NCI-H510A treated with DMSO at 0.1 percent for 48 hours (cell line): ENCODE data around the gene CFAP141.
"Not testable (repeated sequence)": the region's sequence is repeated elsewhere in the genome, so short reads cannot be mapped to it uniquely, and the experiment has no call there.

Source experiments
- DNase-seq: peaks from one replicate; lab custom pipeline; 2025; lab: John Stamatoyannopoulos, UW

Gene CFAP141

DNA sequence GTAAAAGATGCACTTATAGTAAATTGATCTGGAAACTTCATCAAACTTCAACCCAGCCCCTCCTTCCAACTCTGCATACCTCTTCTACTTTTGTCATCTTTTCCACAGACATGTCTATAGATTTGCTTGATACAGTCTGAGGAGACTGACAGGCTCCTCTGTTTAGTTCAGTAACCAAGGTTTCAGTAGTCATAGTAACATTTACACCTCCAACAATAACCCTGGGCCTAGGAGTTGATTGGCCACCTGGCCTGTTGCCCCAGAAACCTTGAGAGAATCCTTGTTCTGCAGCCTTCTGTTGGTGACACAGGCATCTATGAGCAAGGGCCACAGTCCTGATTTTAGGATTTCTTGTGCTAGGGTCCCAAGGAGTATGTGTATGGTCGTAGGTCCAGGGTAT, at the start of gene CFAP141:
Gene CFAP141, minus strand, starts transcription at position 138 of the 400 bp plus-strand sequence. Its CDS starts 26 bp downstream, at position 112.
- no peak for DNase-seq

DNA sequence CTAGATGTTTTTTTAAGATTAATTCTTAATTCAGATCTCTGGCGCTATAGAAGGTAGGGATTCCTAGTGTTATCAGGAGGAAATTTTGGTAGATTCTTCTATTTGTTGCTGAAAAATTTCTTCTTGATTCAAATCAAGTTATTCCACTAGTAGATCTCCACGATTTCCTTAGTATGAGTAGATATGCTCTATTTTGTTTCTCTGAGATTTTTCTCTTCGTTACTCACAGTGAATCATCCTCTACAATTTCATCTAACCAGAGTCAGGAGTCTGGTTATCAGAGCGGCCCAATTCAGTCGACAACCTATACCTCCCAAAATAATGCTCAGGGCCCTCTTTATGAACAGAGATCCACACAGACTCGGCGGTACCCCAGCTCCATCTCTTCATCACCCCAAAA, 47.5 kb upstream of the CFAP141 start:
- no peak for DNase-seq

DNA sequence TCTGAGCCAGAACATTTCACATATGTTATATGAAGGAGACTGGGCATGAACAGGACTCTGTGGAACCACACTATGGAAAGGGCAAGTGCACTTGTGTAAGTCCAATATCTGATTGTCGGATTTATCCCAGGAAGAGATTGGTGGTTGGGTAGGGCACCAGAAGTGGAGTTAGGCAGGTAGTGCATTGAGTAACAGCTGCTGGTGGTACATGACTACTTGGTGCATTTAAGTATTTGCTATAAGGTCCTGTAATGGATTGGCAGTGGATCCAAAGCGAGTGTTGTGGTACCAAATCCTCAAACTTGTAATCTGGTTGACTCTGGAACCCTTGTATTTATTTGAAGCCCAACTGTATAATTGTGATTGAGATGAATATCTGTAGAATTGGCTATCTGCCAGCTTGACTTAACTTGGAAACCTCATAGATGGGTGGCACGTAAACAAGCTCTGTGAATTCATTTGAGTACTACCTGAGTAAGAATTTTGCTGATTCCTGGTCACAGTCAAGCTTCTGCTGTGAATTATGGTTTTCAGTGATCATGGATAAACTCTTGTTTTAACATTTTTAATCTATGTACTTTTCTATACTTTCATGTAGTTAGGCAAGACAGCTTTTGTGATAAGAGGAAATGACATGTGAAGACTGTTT, 35.7 kb upstream of the CFAP141 start:
- no peak for DNase-seq

DNA sequence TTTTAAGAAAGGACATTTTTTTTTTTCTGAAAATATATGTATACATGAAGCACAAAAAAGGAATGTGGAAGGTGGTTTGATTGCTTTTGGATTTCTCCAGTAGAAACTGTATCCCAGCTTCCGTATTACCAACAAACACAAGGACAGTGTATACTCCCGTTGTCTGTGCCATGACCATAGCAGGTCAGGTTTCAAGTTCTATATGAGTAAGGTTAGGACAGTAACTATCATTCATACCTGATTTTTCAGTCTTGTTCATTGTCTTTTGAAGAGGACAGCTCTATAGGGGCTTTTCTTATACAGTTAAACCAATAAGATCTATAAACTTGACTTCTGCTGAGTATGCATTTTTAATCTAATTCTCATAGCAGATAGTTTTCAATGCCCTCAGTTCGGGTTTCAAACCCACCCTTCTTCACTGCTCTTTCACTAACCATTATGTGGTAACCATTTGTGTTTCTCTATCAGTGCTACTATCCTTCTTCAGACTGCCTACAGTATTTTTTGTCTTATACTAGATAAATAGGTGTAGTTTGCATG, 34.2 kb upstream of the CFAP141 start:
- no peak for DNase-seq

DNA sequence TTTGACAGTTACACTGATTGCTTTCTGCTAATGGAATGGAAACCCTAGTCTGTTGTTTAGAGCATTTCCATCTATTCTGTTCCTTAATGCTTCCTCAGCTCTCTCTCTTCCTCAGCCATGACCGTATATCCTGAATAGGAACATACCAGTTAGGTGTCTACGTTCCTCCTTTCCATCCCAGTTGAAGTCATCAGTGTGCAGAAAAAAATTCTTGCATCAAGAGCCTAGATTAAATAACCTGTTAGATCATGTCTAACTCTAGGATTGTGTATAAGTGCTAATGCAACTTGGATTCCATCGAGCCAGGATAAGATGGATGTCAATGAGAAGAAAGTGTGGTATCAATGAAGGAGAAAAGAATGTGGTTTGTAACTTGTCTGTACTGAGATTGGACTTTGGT, 33.4 kb upstream of the CFAP141 start:
- no peak for DNase-seq

DNA sequence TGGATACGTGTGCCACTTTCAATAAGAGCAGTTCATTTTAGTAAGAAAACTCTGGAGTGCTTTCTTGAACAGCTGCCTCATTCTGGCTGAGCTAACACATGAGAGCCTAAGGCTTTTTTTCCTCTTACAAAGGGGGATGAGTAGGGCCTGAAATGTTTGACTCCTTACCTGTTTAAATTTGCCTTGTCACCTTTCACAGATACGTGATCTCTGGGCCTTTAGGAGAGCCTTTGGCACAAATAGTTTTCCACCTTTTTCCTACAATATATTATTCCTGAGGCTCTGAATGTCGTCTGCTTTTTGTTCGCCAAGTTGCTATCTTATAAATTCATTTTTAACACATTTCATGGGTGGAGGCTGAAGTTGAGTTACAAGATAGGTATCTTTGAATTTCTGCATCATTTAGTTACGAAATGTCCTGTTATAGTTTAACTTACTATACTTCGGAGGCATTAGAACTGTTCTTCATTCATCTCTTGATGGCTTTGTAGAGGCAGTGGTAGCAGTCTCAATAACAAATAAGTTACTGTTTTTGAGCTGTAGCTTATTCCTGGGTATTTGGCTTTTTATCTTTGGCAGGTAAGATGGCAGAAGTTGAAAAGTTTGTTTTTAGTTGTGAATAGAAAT, 31.9 kb upstream of the CFAP141 start:
- no peak for DNase-seq

DNA sequence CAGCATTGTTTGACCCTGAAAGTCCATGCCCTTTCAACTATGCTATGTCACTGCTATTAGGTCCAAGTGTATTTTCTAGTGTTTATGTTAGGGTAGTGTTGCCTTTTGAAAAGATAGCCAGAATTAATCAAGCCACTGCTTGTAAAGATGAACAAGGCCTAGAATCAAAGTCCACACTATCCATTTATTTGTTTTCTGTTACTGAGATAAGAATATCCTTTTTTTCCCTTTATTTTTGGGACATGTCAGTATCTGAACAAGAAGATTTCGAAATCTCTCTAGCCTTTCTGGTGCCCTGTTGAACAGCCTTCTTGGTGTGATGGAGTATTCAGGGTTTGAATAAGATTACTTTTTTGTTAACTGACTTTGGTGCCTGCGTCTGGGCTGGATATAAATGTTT, 31.3 kb upstream of the CFAP141 start:
- DNase-seq, result no peak

DNA sequence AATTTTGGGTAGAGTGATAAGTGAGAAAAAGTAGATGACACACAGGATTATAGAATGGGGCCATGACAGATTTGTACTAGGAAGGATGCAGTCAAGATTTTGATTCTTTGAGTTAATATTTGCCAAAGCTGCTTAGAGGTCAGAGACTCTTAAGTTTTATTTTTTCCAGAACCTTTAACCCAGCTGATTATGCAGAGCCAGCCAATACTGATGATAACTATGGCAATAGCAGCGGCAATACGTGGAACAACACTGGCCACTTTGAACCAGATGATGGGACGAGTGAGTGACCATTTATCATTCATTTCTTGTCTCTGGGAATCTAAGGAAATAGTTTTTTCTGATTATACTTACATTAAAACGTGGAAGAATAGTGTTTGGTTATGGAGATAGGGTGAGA, 30.7 kb upstream of the CFAP141 start:
- no peak for DNase-seq

DNA sequence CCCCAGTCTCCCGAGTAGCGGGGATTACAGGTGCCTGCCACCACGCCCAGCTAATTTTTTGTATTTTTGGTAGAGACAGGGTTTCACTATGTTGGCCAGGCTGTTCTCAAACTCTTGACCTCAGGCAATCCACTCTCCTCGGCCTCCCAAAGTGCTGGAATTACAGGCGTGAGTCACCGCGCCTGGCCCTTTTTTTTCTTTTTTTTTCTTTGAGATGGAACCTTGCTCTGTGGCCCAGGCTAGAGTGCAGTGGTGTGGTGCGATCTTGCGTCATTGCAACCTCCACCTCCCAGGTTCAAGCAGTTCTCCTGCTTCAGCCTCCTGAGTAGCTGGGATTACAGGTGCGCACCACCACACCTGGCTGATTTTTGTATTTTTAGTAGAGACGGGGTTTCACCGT, 27.0 kb upstream of the CFAP141 start:
- not testable (repeated sequence) for DNase-seq

DNA sequence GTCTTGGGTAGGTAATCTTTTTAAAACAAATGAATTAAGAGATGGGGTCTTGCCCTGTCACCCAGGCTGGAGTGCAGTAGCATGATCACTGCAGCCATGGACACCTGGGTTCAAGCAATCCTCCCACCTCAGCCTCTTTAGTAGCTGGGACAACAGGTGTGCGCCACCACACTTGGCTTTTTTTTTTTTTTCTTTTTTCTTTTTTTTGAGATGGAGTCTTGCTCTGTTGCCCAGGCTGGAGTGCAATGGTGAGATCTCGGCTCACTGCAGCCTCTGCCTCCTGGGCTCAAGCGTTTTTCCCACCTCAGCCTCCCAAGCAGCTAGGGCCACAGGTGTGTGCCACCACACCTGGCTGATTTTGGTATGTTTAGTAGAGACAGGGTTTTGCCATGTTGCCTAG, 25.0 kb upstream of the CFAP141 start:
- DNase-seq, result not testable (repeated sequence)

DNA sequence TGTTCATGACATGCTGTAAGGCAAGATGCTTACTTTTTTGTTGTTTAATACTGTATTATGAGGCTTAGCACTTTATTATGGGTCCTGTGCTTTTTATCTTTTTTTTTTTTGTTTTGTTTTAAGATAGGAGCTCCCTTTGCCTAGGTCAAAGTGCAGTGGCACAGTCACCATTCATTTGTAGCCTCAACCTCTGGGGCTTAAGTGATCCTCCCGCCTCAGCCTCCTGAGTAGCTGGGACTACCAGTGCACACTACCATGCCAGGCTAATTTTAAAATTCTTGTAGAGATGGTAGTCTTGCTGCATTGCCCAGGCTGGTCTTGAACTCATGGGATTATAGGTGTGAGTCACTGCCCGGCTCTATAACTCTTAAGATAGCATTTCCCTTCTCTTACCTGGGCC, 19.2 kb upstream of the CFAP141 start:
- DNase-seq, result no peak

DNA sequence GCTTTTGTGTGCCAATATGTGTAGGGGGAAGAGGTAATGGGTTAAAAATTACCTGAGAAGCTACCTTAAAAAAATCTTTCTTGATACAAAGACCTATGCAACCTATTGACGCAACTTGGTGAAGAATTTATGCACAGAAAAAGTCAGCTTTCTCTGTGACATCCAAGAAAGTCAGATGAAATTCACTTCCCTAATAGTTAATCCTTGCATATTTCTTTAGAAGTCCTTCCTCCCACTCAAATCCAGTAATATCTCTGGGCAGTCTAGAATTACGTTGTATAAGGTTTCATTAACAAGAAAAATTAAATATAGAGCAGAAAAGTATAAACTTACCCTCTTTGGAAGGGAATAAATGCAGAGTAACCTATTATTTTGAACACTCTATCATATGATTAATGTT, 17.5 kb upstream of the CFAP141 start:
- DNase-seq, result no peak

DNA sequence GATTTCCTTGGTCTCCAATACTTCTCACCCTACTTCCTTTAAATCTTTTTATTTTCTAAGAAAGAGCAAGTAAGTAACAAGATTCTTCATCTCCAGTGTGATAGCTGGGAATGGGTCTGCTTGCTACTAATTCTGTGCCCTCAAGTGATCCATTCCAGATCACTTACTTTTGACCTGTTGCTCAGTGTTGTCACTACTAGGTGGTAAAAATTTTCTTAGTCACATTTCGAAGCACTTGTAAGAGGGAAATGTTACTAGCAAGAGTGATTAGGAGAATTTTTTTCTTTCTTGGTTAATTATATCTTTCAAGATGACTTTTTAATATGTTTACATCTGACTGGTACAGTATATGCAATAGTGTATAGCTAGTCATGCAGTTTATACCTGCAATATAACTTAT, 16.8 kb upstream of the CFAP141 start:
- DNase-seq, result no peak

DNA sequence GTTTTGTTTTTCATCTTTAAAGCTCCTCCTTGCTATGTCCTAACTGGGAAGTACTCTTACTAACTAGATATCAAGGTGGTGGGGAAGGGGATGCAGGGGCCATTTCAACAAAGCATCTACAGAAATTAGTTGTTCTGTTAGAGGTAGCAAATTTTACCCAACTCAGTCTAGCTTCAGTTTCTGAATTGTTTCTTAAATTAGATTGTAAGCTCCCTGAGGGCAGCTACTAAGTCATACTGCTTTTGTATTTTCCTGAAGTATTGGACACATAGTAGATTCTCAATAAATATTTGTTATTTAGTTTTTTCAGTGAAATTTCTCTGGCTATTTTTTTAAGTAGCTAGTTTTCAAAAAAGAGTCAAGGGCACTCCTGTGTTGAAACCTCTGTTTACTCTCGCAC, 16.4 kb upstream of the CFAP141 start:
- DNase-seq, result no peak

DNA sequence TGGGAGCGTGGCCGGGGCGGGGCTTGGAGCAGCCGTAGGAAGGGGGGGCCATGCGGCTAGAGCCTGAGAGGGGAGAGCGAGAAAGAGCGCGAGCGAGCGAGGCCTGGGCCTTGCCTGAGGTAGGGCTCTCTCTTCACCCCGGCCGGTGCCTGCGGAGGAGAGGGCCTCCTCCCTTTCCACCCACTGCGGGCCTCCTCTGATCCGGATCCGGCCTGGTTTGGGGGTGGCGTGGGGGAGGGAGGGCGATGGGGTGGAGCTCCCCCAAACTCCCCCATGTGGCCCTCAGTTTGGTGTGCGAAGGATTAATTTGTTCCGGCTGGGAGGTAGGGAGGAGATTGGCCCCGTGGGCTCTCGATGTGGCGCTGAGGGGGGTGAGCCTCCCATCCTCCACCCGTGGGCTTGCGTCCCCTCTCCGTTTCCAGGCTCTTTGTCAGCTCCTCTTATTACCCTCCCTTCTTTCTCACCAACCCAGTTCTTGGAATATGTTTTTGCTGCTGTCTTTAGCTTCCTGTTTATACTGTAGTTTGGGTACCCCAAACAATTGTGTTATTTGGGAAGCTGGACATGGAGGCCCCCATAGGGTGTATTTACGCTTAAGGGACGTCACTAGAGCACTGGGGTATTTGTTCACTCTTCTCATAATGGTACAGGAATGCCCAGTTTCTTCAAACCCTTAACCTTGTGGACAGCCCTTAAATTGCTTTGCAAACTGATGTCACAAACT, 15.3 kb upstream of the CFAP141 start:
- DNase-seq, result peak; percentile 19

DNA sequence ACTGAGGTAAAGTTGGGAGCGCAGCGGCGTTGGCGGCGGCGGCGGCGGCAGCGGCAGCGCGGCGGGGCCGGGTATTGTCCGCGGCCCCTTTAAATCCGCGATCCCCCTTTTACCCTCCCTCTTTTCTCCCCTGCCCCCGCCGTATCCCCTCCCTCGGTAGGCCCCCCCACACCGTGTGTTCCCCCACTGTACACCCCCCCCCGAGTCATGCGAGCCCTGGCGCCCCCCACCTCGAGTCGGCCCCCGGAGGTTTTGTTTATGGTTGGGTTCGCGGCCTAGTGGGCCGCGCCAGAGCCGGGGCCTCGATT, 14.8 kb upstream of the CFAP141 start:
- DNase-seq, result no peak

DNA sequence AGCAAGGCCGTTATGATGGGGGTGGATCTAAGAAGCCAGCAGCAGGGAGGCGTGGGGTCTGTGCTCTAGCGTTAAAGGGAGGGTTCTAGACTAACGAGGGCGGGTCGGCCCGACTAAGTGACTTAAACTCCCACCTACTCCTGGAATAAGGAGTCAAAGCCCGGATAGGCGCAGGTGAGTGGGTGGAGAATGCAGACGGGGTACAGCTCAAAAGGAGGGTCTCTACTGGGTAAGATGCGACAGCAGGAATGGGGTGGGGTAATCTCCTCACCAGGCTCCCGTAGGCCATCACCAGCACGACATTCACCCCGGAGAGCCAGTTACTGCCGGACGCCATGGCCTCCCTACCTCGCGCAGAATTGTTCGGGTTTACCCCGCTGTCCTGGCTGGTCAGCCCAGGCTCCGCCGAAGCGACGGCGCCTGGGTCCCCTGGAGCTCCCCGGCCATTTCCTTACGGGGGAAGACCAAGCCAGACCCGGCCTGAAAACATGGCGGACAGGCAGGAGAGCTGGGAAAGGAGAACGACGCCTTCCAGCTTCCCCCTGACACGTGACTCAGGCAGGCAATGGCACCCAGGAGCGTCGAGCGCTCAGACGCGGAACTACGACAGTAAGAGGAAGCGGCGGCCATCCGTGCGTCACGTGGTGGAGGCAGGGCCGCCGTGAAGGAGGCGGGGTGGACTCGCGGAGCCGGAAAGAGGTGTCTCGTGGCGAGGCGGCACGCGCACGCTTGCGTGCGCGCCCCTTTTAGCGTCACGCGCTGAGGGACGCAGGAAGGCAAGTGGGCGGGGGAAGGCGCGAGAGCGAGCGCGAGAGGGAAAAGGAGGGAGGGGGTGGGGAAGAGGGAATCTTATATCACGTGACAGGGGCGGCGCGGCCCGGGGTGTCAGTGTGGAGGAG, 14.2 kb upstream of the CFAP141 start, which contains the start of gene UBAP2L:
Gene UBAP2L, plus strand, starts transcription at position 885 of the 899 bp plus-strand sequence. CDS start 4,169 bp downstream, outside the sequence.
- peak; percentile 94 for DNase-seq

DNA sequence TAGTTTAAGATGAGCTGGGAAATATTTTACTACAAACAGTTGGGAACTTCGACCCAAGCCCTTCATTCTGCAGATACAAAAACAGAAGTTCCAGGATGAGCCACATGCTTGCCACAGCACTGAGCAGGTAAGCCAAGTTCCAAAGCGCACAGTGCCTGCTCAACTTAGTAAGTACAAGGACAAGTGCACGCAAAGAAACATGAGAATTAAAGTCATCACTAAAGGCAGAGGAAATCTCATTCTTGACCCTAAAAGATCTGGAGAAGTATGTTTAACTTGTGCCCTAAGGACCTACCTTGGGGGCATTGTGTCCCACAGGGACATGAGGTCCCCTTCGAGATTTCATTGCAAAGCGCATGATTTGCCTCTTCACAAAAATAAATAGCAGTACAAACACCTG, 13.4 kb upstream of the CFAP141 start:
- peak; percentile 24 for DNase-seq

DNA sequence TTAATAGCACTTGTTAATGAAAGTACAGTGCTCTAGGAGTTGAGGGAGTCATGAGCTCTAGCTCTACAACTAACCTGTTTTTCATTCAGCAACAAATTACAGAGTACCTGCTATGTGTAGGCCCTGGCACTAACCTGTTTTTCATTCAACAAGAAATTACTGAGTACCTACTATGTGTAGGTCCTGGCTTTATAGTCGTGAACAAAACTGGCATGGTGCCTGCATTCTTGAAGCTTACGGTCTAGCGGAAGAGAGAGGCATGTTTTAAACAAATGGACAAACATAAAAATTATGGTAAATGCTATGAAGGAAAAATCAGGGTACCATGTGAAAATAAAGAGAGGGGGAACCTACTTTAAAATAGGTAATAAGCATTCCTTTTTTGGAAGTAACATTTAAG, 12.4 kb upstream of the CFAP141 start:
- no peak for DNase-seq

DNA sequence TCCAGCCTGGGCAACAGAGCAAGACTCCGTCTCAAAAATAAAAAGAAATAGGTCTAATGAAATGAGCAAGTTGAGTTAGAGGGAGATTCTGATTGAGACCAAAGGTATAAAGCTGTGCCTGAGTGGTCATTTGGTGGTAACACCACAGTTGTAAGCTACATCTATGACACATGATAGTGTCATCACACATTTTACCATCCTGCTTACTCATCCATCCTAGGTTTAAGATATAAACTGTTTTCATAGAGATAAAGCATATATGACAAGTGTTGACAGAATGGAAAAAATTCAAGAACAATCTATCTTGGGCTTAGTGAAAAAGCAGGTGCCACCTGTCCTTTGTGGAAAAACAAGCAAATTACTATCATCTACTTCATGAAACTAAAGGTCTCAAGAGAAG, 7.1 kb upstream of the CFAP141 start:
- DNase-seq, result no peak

DNA sequence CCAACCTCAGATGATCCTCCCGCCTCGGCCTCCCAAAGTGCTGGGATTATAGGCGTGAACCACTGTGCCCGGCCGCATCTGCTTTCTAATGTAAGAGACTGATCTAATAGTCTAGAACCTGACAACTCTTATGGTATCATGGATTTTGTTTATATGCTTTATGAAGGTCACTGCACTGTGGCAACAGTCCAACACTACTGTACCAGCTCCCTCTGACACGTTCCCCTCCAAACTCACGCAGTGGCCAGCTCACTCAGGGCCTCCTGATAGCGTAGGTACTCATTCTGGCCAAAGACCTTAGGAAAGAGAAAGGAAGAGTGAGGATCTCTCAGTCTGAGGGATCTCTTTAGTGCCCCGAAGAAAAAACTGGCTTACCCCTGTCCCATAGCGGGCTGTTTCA, 6.0 kb upstream of the CFAP141 start:
- DNase-seq, result no peak
